GM19240 (cell line): ENCODE measurements around the gene MAP4.
"Not testable (repeated sequence)": the region's sequence is repeated elsewhere in the genome, so short reads cannot be mapped to it uniquely, and the experiment has no call there.

Experiments used
- DNase-seq: peaks from one replicate; pipeline ENCODE4 v3.0.0; 2011; ENCODE audit warnings: low spot score; ENCODE audit not compliant: insufficient read length

The MAP4 gene

DNA sequence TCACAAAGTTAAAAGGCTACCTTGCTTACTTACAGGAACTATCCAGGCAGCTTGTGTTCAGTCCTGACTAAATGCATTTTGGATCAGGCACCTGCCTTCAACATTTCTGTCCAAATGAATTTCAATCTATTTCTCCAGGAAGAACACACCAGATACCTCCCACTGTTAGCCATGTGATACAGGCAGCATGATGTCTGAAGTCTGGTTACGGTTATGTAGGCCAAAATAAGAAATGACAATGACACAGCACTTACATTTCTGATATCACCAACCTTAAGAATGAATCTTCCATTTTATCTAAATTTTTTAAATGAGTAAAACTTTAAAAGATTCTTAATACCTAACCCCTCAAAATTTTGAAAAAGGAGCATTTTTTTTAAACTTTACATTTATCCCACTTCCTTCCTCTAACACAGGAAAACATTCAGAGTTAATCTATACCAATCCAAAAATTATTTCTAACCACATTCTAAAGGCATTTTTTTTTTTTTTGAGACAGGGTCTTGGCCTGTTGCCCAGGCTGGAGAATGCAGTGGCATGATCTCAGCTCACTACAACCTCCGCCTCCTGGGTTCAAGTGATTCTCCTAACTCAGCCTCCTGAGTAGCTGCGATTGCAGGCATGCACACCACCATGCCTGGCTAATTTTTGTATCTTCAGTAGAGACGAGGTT lies at the start of gene MAP4:
TSS of gene MAP4 (minus strand) at position 116 of the 673 bp plus-strand sequence. CDS start 17,556 bp downstream, outside the sequence.
- DNase-seq: no peak

DNA sequence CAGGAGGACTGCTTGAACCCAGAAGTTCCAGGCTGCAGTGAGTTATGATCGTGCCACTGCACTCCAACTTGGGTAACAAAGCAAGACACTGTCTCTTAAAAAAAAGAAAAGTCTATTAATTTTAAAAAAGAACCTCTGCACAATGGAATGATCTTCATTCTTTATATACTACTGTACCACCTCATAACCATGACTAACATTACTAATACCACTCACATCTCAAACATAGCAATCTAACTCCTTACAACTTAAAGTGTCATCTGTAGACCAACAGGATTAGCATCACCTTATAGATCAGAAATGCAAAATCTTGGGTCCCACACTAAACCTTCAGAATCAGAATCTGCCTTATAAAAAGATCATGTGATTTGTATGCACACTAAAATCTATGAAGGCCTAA lies 48.8 kb upstream of the MAP4 start:
- DNase-seq: no peak

GRCh38 chr3:48064292-48064829 lies 48.1 kb upstream of the MAP4 start:
- DNase-seq: no peak

- DNase-seq: not testable (repeated sequence)
Measured at GRCh38 chr3:48061586-48061985, 45.4 kb upstream of the MAP4 start.

GRCh38 chr3:48058091-48058490 lies 41.9 kb upstream of the MAP4 start:
- no peak for DNase-seq

DNA sequence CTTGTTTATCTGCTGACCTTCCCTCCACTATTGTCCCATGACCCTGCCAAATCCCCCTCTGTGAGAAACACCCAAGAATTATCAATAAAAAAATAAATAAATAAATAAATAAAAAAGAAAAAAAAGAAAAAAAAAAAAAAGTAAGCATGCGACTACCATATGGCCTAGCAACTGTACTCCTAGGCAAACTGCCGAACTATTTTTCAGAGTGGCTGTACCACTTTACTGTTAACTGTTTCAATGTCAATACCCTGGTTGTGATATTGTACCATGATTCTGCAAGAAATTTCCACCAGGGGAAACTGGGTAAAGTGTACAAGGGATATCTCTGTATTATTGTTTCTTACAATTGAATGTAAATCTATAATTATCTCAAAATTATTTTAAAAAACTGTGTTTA lies 41.3 kb upstream of the MAP4 start:
- DNase-seq: no peak

GRCh38 chr3:48047841-48048464 lies 31.7 kb upstream of the MAP4 start:
- no peak for DNase-seq

DNA sequence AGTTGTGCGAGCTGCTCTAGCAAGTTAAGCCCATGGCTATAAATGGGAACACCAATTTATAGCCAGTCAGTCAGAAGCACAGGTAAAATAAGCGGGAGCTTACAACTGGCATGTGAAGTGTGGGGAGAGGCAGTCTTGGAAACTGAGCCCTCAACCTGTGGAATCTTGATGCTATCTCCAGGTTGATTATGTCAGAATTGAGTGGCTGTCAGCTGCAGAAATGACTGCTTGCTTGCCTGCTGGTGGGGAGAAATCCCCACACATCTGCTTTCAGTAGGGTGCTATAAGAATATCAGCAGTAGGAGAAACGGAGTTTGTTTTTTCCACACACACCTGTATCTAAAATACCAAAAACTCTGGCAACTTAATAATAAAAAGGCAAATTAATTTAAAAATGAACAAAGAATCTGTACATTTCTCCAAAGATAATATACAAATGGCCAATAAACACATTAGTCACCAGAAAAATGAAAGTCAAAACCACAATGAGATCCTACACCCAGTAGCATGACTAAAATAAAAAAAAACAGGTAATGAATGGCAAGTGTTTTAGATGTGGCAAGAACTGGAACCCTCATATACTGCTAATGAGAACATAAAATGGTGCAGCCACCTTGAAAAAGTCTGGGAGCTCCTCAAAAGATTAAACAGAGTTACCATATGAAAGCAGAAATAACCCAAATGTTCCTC lies 26.0 kb upstream of the MAP4 start:
- DNase-seq: no peak

DNA sequence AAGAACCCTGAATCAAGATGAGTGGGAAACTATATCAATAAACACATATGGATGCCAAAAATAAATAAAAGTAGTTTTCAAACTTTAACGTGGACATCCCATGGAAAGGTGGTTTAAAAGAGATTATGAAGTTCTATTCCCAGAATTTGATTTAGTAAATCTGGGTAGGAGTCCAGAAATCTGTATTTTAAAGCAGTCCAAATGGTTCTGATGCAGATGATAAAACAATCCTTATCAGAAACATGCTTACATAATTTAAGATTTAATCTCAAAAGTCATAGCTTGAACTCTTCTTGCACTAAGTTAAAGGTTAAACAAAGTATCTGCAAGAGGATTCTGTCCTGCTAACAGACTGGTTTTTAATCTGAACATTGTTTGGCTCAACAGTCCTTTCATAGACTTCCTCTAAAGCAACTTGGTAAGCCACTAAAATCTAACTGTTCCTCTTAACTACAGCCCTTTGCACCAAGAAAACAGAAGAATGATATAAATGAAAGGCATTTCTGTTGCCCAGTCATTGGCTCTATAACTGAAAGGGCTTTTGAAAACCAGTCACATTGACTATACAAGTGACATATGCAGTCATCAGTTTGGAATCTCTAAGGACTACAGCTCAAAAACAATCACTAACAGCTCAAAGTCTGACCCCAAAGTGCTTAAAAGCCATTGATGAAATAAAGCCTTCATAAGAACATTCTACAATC lies 23.4 kb upstream of the MAP4 start:
- no peak for DNase-seq

GRCh38 chr3:48038971-48039481 lies 22.8 kb upstream of the MAP4 start:
- no peak for DNase-seq

GRCh38 chr3:48034000-48034516 lies 17.8 kb upstream of the MAP4 start:
- DNase-seq: no peak

DNA sequence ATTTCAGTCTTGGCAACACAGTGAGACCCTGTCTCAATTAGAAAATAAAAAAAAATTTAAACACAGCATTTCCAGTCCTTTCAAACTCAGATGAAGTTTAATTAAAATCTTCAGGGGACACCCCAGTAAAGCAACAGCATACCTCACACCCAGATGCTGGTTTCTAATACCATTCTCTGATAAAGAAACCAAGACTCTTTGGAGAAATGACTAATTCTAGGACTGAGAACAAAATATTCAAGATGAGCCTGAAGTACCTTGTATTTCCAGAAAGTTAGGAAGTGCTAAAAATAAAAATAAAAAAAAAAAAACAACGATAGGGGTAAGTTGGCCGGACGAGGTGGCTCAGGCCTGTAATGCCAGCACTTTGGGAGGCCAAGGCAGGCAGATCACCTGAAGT lies 14.0 kb upstream of the MAP4 start:
- DNase-seq: no peak

DNA sequence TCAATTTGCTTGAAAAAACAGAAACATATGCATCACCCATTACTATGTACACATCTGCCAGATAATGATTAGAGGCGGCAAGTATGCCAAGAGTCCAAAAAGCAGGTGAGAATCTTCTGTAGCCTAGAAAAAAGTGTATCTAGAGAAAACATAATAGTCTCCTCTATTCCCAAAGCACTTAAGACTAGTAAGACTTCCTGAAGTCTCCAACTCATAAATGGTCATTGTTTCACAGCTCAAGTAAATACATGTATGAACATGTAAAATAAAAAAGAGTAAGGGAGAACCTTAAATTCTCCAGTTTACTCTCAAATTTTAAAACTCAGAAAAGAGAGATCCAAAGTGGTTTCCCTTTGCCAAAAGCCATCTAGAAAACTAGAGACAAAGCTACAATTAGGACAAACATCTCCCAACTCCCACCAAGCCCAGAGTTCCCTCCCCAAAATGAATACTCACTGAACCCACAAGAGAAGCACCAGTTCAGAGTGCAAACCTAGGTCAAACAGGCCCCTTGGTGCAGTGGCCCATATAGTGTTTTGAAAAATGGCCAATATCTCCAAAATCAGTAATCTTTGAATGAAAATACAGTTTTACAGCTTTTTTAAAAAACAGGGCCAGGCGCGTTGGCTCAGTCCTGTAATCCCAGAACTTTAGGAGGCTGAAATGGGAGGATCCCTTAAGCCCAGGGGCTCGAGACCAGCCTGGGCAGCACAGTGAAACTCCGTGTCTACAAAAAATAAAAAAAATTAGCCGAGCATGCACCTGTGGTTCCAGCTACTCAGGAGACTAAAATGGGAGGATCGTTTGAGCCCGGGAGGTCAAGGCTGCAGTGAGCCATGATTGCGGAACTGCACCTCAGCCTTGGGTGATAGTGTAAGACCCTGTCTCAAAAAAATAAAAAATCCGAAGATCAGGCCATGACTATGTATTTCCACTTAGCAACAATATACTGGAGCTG lies 11.0 kb upstream of the MAP4 start:
- DNase-seq: no peak

- DNase-seq: no peak
Measured at GRCh38 chr3:48026098-48026497, 9.9 kb upstream of the MAP4 start.

GRCh38 chr3:48024401-48024800 lies 8.2 kb upstream of the MAP4 start:
- no peak for DNase-seq

- no peak for DNase-seq
Measured at GRCh38 chr3:48023377-48023776, 7.2 kb upstream of the MAP4 start.

GRCh38 chr3:48022178-48022577 lies 6.0 kb upstream of the MAP4 start:
- no peak for DNase-seq

GRCh38 chr3:48018841-48019240 lies 2.6 kb upstream of the MAP4 start:
- DNase-seq: no peak

DNA sequence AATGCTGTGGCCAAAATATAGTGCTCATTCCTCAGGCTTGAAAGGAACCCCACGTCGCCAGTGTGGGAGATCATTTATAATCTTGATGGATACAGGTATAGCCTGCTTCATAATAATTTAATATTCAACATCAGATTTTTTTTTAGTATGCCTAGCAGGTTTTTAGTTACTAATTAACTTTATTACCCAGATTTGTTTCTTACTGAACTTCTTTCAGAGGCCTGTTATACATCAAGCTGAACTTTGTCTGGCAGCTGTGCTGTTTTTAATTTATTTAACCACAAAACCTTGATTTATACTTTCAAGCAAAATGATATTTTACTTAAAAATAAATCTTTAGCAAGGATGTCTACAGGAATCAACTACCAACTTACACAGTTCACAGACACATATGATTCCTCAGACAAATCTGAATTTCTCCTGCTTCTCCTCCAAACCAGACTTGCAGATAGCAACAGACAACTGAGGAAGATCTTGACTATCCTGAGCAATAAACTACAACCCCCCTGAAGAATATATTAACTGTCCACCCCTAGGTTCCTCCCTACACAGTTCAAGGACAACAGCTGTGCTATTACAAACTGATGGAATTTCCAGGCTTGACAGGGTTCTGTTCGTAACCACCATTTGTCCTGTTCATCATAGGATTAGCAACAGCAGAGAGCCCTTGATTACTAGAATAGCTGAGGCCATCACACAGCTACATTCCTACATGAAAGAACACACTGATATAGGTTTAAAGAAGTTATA lies 610 bp downstream of the MAP4 start:
- no peak for DNase-seq
